Smooth muscle cell (in vitro differentiated cells): ENCODE results near the gene SLC35E1. TPM values are rescaled to one million over a fixed set of nuclear protein-coding genes. Genes with fewer than 3 reads are reported as not detected.

Experiments
- DNase-seq: peaks from one replicate; lab custom pipeline; 2025; ENCODE audit not compliant: unreplicated experiment; lab: John Stamatoyannopoulos, UW
- H2AFZ ChIP-seq: fragments of 200-600 bp; sonication (generic); 2 replicates; pipeline ENCODE4 v1.6.0; 2016; ENCODE audit warnings: antibody characterized with exemption, low read depth, mild to moderate bottlenecking
- H3F3A ChIP-seq: fragments of 200-600 bp; sonication (generic); 2 replicates; pipeline ENCODE4 v1.6.0; 2017; ENCODE audit warnings: antibody characterized with exemption, low read depth
- H3K27ac ChIP-seq: fragments of 200-600 bp; sonication (generic); 2 replicates; pipeline ENCODE4 v1.5.1; 2016; ENCODE audit warnings: low read depth, mild to moderate bottlenecking
- H3K27me3 ChIP-seq: fragments of 200-600 bp; sonication (generic); 2 replicates; pipeline ENCODE4 v1.6.1; 2016; ENCODE audit warnings: low read depth, mild to moderate bottlenecking
- H3K36me3 ChIP-seq: fragments of 200-600 bp; sonication (generic); 2 replicates; pipeline ENCODE4 v1.5.1; 2016; ENCODE audit warnings: low read depth
- H3K4me1 ChIP-seq: fragments of 200-600 bp; sonication (generic); 2 replicates; pipeline ENCODE4 v1.5.1; 2016; ENCODE audit warnings: low read depth
- H3K4me2 ChIP-seq: fragments of 200-600 bp; sonication (generic); 2 replicates; pipeline ENCODE4 v1.6.0; 2016; ENCODE audit warnings: mild to moderate bottlenecking
- H3K4me3 ChIP-seq: fragments of 200-600 bp; sonication (generic); 2 replicates; pipeline ENCODE4 v1.5.1; 2016; ENCODE audit warnings: mild to moderate bottlenecking
- H3K79me2 ChIP-seq: fragments of 200-600 bp; sonication (generic); 2 replicates; pipeline ENCODE4 v1.6.0; 2016; ENCODE audit warnings: low read depth, mild to moderate bottlenecking
- H3K9ac ChIP-seq: fragments of 200-600 bp; sonication (generic); 2 replicates; pipeline ENCODE4 v1.6.0; 2016; ENCODE audit warnings: low read depth
- H3K9me3 ChIP-seq: fragments of 200-600 bp; sonication (generic); replicated peaks from 2 replicates; pipeline ENCODE4 v1.5.1; 2016; ENCODE audit warnings: low read depth
- H4K20me1 ChIP-seq: fragments of 200-600 bp; sonication (generic); 2 replicates; pipeline ENCODE4 v1.6.0; 2016; ENCODE audit warnings: low read depth
- CTCF ChIP-seq: fragments of 200-600 bp; sonication (generic); IDR thresholded peaks from 2 replicates; pipeline ENCODE4 v1.5.1; 2017; ENCODE audit warnings: borderline replicate concordance, mild to moderate bottlenecking, antibody characterized with exemption; ENCODE audit not compliant: insufficient read depth, poor library complexity, severe bottlenecking
- WGBS: methylation state at CpG from one replicate; pipeline ENCODE4 v1.1.7; 2016; ENCODE audit warnings: low lambda C conversion rate; 5-methylcytosine and 5-hydroxymethylcytosine counted together
- polyA plus RNA-seq: library from polyadenylated mRNA; unstranded; fragments of >200 nt; fragmentation: Nextera tagmentation; extraction: Ambion mirVana; gene quantifications from 2 replicates; pipeline ENCODE4 v1.2.1, GENCODE V29; 2016
- total RNA-seq: library from RNA; depleted of rRNA; stranded (reverse); fragments of >200 nt; gene quantifications from 2 replicates; pipeline ENCODE4 v1.2.3, GENCODE V29; 2014

The SLC35E1 gene
- total and polyA plus RNA-seq, 2 experiments from 2014 or later: 35.3 to 37.3 TPM

DNA sequence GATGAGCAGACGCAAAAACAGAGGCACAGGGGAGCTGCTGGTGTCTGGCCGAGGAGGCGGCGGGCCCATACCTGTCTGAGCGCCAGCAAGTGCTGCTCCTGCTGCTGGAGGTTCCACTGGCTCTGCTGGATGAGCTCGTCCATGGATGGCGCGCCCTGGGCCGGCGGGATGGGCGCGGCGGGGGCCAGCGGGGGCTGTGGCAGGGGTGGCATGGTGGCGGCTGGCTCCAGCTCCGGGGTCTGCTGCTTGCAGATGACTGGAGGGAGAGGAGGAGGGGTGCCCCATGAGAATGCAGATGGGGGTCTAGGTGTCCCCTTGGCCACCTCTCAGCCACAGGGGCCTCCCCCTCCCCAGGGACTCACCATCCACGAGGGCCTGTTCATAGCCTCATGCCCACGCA is 36.8 kb downstream of the SLC35E1 start:
- no peak for TF ChIP-seq CTCF
- Histone ChIP-seq H3K9me3 (no peaks in the 10 kb centered on the region), H3K36me3 (no peaks in the 10 kb centered on the region), H2AFZ (no peak overlapping the region), H3K4me2 (no peak overlapping the region), H3K9ac (no peak overlapping the region), H3K4me1 (no peaks in the 10 kb centered on the region), H3K27ac (no peak overlapping the region), H3K27me3 (no peaks in the 10 kb centered on the region), H3K4me3 (no peak overlapping the region), H3K79me2 (peaks cover 40% of the 10 kb centered on the region), H4K20me1 (peaks cover 67% of the 10 kb centered on the region), H3F3A (no peaks in the 10 kb centered on the region)
- WGBS: 99% methylated on average over 10 of the region's 18 CpGs
- no peak for DNase-seq

- Histone ChIP-seq H3K9ac (no peak overlapping the region), H4K20me1 (peaks cover 42% of the 10 kb centered on the region), H3K36me3 (no peaks in the 10 kb centered on the region), H3K79me2 (peaks cover 14% of the 10 kb centered on the region), H3K4me3 (no peak overlapping the region), H3K4me1 (no peaks in the 10 kb centered on the region), H3F3A (no peaks in the 10 kb centered on the region), H3K27ac (no peak overlapping the region), H3K4me2 (no peak overlapping the region), H3K27me3 (no peaks in the 10 kb centered on the region), H2AFZ (no peak overlapping the region), H3K9me3 (no peaks in the 10 kb centered on the region)
- WGBS: 96% methylated on average over 37 of the region's 47 CpGs
- DNase-seq: no peak
- TF ChIP-seq CTCF: no peak
Measured at GRCh38 chr19:16532440-16533234, 39.6 kb downstream of the SLC35E1 start.

DNA sequence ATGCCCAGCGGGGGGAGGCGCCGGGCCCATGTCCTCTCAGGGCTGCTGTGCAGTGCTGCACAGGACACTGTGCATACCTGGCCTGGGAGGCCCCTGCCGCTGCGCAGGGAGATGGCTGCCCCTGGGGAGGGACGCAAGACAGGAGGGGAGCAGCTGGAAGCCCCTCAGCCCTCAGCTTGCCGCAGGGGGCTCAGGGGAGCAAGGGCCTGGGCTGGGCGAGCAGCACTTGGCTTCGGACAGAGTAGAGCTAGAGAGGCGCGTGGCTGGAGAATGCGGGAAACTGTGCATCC is 40.9 kb downstream of the SLC35E1 start:
- H3K4me3 ChIP-seq: no peak overlapping the region
- H3K79me2 ChIP-seq: peaks cover under 1% of the 10 kb centered on the region
- no peak overlapping the region for H3K4me2 ChIP-seq
- H3K27ac ChIP-seq: no peak overlapping the region
- H3F3A ChIP-seq: no peaks in the 10 kb centered on the region
- no peaks in the 10 kb centered on the region for H3K4me1 ChIP-seq
- no peaks in the 10 kb centered on the region for H3K36me3 ChIP-seq
- no peaks in the 10 kb centered on the region for H3K9me3 ChIP-seq
- H4K20me1 ChIP-seq: peaks cover 29% of the 10 kb centered on the region
- DNase-seq: no peak
- over 99% methylated on average over 12 of the region's 12 CpGs for WGBS
- TF ChIP-seq CTCF: no peak
- H3K27me3 ChIP-seq: no peaks in the 10 kb centered on the region
- no peak overlapping the region for H2AFZ ChIP-seq
- H3K9ac ChIP-seq: no peak overlapping the region
